NT2/D1 (cell line): ENCODE measurements around the gene FAM24B.

Experiments
- SUZ12 ChIP-seq: IDR thresholded peaks from 2 replicates; pipeline ENCODE4 v1.6.1; 2011; ENCODE audit not compliant: insufficient read length, insufficient read depth; ENCODE audit errors: extremely low read depth
- YY1 ChIP-seq: IDR thresholded peaks from 2 replicates; pipeline ENCODE4 v1.6.1; 2011; ENCODE audit not compliant: insufficient read length, insufficient read depth
- ZNF274 ChIP-seq: IDR thresholded peaks from 2 replicates; pipeline ENCODE4 v1.6.1; 2011; ENCODE audit warnings: mild to moderate bottlenecking, low read depth, low read length

DNA sequence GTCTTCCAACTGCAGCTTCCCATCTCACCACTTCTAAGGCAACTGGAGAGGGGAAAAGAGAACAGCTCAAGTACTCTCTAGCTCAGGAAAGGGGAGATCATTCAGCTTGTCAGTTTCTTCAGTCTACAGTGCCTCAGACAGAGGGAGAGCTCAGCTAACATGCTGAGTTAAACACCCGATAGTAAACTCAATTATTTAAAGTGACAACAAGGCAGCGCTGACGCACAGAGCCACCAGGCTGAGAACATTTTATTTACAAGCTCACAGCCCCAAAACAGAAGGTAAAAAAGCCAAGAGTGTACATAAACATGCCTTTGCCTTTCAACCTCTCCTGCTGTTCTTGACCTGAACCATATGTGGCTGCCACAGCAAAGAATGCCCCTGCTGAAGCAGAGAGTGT is 23.6 kb downstream of the FAM24B start:
- no peak for TF ChIP-seq ZNF274
- no peak for TF ChIP-seq YY1
- TF ChIP-seq SUZ12 = no peak
